HG03097 (cell line): ENCODE measurements around the gene TSHZ3.

Experiments
- ATAC-seq: cut with Tn5 transposase; IDR thresholded peaks from one replicate; pipeline ENCODE4 v1.9.1; 2021; ENCODE audit not compliant: unreplicated experiment, low FRiP score

The TSHZ3 gene

DNA sequence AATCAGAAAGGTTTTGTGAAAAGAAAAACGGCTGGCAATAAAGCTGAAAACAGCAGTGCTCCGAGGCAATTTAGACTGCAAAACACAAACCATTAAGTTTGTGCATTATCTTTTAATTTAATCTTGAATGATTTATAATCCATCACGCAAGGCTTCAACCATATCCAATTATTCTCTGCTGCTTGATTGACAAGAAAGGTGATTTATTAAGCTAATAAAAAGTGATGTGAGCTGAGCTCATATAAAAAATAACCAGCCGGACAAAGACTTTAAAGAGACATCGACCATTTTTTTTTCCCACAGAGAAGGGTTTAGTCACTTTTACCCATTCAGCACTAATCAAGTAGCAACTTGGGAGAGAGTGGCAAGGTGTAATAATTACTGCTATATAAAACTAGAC is 33.6 kb downstream of the TSHZ3 start:
- no peak for ATAC-seq

DNA sequence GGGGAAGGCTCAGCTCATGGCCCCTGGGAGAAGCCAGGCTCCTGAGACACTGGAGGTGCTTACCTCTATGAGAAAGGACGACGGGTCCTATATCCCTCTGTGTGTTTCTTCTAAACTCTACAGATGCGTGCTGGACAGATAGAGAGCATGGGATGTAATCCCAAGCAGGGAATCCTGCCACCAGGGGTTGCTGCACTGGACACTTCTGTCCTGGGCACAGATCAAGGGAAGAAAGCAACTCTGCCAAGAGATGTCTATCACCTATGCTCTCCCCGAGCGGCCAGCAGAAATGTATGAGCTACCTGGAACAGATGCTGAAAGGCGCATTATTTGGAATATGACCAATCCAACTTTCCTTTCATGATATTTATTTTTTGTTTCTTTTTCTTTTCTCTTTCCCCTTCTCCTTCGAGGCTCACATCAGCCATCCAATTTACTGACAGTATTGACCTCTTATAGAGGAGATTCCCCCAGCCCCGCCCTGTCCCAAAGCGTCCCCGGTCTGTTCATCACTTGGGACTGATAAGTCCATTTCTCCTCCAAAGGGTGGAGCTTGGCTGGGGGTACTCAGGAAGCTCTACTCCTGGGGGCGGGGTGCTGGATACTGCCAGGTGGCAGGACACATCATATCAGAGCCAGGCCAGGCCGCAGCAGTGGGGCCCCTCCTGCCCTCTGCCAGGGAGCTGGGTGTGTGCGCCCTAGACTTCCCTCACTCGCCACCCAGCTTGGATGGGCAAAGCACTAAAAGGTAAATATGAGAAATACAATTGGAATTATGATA is 34.2 kb downstream of the TSHZ3 start:
- ATAC-seq, result no peak

DNA sequence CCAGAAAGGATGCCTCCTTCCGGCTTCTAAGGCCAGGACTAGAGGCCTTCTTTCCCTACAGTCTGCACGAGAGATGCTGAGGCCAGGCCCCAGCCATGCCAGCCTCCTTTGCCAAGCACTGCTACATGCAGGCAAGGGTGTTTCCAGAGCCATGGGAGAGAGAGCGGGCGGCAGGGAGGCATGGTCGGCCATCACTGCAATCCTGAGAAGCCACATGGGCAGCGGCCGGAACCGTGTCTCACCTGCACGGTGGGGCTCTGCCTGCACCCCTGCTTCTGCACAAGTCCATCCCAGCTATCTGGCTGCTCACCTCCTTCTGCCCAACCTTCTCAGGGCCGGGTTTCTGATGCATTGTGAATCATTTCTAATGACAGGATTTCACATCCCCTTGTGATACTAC is 35.1 kb downstream of the TSHZ3 start:
- ATAC-seq, result no peak

DNA sequence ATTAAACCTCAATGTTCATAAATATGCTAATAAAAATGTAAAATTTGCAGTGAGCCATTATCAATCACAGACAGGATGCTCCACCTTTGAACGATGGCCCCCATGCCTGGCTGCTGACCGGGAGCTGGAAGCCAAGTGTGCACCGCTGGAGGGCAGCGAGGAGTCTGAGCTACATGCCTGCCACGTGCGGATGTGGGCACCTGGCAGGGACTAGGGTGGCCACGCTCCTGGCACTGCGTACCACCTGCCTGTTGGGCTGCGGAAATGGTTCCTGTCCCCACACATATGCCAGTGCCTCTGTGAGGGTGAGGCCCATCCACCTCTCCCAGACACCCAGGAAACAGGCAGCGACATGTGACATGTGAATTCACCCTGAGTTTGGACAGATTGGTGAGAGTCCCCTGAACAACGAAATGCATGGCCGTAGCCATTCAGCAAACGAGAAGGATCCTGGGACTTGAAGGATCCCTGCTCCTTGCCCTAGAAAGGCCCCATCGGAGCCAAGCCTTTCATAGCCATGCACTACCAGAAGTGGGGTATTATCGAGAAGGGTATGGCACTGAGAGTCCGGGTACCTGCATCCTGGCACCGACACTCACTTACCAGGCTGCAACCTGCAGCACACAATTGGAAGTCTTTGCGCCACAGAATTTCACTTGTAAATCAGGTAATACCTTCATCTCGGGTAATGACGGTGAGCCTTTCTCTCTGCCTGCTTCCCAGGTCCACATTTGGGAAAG is 35.8 kb downstream of the TSHZ3 start:
- ATAC-seq, result no peak

DNA sequence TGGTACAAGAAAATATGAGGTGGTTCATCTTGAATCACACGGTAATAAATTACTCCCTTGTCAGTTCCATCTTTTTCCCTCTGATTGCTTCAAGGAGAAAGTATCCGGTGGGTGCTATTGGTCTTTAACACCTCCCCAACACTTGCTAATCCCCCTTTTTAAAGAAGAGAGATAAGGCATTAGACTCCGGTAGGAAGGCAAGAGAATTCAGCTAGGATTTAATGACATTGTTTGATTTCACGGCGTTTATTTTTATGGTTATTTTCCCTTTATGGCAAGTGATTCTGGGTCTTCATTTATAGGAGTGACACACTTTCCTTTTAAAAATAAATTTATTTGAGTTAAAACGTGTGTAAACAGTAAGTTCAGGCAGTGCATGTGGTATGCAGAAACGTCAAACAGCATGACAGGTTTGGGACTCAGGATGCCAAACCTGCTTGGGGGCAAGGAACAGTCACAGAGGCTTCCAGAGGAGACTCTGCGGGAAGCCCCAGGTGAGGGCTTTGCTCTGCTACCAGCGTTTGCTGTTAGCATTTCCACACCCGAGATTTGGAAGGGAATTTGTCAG is 36.5 kb downstream of the TSHZ3 start:
- ATAC-seq, result no peak

DNA sequence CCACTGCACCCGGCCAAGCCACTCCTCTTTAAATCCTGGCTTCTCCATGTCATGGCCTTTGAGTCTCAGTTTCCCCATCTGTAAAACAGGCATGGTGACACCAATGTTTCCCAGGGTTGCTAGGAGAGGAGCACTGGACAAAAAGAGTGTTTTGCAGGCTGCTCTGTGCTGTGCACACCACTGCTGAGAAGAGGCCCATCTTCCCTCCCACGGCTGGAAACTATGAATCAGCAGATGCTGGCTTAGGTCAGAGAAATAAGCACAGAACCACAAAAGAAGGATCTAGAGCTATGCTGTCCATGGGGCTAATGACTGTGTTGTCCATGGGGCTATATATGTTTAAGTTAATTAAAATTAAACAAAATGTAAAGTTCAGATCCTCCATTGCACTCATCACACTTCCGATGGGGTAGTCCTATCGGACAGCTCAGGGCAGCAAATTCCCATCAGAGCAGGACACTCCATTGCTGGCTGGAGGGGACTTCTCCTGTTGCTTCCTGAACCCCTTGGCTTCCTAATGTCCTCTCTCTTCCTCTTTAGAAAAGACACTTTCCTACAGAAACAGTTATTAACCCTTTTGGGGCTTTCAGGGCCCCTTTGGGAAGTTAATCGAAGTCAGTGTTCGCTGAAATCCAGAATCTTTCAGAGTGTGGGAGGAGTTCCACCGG is 37.1 kb downstream of the TSHZ3 start:
- no peak for ATAC-seq

DNA sequence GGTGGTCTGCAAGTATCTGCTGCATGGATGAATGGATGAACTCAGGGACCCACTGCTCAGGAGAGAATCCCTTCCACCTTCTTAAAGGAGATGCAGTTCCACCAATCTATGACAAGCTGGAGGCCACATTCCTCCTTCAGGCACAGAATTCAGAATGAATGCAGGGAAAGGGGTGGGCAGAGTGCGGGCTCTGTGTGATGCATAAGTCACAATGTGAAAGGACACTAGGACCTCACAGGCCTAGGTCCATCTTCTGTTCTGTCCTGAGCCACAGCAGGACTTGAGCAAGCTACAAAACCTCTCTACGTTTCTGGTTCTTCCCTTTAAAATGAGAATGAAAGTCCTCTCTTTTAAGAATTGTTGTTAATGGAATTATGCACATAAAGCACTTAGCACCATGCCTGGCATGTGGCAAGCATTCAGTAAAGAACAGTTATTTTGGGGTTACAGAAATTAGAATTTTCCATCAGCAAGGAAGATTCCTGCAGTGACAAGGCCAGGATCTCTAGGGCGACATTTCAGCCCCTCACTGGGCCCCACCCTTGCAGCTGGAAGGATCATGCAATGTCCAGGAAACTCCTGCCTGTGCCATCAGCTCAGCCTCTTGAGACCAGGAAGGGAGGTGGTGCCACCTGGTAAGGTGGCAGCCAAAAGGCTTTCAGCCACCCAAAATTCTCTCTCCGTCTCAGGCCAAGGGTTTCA is 38.7 kb downstream of the TSHZ3 start:
- ATAC-seq, result no peak

DNA sequence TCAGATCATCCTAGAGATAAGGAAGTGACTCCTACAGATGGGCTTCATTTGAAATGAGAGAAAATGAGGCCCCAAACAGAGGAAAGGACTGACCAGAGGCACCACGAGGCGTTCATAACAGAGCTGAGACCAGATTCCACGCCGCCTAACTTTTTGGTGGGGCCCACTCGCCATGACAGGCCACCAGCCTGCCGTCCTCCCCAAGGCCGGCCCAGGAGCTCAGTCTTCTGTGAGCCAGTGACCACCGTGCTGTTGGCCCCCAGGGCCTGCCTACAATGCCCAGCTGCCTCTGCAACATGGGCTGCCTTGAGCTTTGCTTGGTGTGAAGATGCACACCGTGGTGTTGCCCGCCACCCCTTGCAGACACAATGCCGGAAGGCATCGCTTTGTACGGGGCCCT is 40.5 kb downstream of the TSHZ3 start:
- ATAC-seq, result no peak

DNA sequence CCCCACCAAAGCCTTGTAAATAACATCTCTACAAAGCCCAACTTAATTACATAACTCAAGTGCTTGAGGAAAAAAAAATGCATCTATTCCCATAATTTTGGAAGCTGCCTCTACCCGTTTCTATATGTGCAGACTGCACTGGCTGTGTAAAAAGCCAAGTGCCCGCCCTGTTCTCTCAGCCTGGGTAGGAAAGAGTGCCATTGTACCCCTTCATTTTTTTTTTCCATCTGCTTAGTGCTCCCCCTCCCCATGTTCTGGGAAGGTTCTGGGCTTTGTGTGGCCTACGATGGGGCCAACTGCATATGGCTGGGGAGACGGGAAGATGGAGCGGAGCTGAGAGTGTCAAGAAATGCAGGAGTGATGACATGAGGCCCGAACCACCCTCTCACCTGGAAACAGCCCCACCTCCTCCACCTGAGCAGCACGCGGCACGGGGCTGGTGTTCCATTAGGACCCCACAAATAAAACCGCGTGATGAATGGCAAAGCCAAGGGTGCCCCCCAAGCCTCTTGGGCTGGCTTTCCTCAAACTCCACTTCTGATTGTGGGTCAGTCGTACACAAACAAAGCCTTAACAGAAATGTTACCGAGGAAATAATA is 42.1 kb downstream of the TSHZ3 start:
- no peak for ATAC-seq

DNA sequence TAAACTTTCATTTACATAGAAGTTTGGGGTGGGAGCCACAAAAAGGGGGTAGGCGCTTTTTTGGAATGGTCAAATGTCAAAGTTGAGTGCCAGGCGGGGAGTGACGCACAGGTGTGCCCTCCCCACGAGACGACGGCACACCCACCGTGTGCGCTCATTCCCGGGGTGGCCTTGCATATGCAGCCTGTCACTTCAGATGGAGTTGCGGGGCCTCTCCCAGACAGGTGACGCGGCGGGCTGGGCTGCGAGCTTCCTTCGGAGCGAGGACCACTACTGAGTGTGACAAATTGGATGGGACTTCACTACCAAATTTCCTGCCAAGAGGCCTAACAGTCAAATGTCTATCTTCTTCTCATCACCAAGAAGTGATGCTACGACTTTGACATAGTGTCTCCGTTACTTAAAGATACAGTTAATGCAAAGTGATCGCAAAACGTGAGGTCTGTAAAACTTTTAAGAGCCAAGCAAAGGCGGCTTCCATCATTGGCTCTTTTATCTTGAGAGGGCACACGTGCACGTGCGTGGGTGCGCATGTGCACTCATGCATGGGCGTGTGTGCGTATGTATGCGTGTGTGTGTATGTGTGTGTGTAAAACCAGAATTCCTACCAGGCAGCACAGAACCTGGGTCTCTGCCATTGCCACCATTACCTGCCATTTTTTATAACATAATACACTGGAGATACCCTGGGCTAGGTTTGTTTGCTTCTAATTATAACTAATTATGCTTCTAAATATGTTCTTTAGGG is 43.1 kb downstream of the TSHZ3 start:
- ATAC-seq, result no peak

DNA sequence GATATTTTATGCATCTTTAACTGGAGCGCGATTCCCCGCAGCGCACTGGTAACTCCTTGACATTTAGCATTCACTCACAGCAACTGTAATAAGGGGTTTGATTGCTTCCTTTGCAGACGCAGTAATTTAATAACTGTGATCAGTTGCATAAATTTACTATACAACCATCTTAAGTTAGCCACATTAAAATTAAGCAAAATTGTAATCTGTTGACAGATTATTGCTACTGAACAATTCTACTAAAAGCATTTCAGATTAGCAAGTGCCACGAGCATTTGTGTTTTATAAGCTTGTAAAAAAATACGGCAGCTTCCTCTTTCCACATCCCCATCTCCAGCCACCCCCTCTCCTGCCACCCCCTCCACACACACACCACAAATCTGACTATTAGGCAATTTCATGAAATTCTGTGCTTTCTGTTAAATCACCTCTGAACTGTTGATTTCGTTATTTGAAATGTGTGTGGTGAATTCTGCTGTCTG is 44.4 kb downstream of the TSHZ3 start:
- ATAC-seq, result no peak

DNA sequence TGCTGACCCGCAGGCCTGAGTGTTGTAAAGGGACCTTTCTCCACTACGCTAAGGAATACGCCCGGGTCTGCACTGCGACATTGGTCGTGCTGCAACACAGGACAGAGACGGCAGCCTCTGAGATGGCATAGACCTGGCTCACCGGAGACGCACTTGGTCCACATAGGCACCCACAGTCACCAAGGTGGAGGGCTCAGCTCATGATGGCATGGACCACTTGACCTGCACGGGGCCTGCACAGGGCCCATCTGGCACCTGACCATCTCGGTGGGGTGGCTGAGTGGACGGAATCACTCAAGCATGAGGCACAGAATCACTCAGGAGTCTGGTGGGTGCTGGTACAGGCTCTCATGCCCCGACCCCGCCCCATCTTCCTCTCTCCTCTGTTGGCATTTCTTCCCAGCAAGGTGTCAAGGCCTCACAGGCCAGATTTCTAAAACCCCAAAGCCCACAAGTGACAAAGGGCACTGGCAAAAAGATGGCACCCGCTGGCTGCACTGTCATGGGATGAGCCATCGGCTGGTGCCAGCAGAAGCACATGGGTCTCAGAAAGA is 45.9 kb downstream of the TSHZ3 start:
- no peak for ATAC-seq

DNA sequence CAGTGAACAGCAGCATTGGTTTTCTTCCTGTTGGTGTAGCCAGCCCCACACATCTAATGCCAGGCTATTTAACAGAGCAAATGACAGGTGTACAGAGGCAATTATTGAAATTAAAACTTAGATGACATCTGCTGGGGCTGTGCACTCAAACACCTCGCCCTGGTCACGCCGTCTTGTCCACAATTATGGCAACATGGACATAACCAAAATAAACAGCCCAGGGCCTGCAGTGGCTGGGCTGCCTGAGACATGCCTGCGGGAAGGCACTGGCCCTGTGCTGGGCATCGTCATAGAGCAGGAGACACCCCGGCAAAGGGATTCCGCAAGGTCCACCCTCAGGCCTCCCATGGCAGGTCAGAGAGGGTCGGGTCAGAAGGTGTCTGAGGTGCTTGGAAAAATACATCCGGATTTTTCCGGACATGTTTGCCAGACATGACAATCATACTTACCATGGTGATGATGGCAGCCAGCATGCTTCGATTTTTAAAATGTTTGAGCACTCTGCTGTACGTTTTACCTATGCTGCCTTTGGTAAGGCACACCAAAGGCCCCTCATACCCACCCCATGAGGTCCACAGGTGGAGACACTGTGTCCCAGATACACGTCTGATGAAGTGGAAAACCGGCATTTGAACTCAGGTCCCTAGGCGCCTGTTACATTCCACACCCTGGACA is 47.8 kb downstream of the TSHZ3 start:
- ATAC-seq, result no peak

DNA sequence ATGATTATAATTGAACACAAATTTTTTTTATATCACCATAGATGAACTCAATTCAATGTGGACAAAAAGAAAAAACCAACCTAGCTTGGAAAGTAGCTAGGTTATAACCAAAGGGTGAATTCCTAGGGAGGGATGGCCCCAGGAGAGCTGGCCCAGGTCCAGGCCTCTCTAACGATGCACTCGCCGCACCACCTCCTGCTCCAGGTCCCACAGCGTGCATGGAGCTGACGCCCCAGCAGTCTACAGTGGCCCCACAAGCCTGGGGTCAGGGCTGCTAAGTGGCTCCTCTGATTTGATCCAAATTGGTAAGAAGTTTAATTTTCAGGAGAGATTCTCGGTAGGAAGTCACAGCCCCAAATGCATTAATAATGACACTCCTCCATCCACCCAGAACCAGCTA is 48.8 kb downstream of the TSHZ3 start:
- ATAC-seq, result no peak

DNA sequence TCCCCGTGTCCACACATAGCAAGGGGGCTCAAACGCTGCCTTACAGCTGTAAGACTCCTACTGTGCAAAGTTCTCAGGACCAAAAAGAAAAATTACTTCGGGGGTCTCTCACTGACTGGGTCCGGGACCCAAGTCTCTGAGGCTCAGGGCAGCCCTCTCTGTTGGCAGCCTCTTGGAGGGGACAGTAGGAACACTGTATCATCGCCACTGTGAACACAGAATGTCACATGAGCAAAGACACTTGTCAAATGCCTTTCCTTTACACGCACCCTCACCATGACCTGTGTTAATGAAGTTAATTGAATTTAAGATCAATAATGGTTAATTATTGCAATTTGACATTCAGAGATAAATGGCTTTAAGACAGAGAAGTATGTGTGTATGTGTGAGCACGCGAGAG is 49.6 kb downstream of the TSHZ3 start:
- no peak for ATAC-seq

DNA sequence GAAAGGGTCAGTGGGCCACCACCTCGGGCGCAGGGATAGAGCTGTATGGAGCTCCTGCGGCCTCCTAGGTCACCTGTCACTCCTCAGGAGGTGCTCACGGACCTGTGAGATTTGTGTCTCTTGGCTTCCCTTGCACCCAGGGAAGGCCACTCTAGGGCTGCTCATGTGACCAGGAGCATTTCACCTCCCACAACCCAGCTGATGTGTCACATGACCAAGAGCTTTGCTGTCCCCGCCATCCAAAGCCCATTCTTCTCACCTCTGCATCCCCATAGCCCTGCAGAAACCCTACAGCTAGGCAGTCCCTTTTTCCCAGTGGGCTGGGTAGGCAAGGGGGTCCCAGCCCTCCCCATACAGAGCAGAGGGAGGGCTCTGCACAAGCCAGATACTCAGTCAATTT is 51.2 kb downstream of the TSHZ3 start:
- no peak for ATAC-seq

DNA sequence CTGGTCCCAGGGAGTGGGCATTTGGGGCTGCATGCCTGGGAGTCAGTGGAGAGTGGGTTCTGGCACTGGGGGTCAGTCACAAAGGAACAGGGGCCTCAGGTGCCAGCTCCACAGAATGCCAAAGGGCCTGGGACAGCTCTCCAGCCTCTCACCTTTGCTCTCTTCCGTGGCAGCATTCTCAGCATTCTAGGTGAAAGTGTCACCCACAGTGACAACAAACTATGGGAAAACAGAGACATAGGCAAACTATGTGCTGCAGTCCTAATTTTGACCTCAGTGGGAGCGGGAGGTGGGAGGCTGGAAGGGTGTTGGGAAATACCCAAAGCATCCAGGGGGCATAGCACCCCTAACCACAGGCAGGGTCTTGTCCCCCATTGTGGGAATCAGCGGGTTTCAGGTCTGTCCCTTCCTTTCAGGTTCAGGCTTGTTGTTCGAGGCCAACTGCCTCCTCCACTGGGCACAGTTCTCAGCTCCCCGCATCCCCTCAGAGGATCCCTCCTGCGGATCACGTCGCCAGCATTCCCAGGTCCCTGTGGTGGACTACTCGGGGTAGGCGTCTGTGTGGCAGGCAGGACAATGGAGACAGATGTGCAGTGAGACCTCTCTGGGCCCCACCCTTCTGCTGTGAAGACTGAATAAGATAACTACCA is 52.4 kb downstream of the TSHZ3 start:
- ATAC-seq, result no peak

DNA sequence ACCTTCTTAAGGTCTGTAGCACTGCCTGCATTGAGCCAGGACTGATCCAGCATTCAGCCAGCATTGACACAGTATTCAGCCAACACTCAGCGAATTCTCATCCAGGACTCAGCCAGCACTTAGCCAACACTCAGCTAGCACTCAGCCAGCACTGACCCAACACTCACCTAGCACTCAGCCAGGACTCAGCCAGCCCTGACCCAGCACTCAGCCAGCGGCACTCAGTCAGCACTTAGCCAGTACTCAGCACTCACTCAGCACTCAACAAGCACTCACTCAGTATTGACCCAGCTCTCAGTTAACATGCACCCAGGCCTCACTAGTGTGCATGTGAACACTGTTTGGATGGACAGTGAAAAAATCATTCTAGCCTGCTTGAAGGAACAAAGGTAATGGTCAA is 55.0 kb downstream of the TSHZ3 start:
- no peak for ATAC-seq
